ENCODE results near the gene RPGRIP1. TPM values are rescaled to one million over a fixed set of nuclear protein-coding genes. Genes with fewer than 3 reads are reported as not detected.

Gene RPGRIP1
- total and polyA plus RNA-seq, 2 donors (not counting 1 experiment from before 2014, with no cell fraction given): 0.22 to 0.86 TPM

DNA sequence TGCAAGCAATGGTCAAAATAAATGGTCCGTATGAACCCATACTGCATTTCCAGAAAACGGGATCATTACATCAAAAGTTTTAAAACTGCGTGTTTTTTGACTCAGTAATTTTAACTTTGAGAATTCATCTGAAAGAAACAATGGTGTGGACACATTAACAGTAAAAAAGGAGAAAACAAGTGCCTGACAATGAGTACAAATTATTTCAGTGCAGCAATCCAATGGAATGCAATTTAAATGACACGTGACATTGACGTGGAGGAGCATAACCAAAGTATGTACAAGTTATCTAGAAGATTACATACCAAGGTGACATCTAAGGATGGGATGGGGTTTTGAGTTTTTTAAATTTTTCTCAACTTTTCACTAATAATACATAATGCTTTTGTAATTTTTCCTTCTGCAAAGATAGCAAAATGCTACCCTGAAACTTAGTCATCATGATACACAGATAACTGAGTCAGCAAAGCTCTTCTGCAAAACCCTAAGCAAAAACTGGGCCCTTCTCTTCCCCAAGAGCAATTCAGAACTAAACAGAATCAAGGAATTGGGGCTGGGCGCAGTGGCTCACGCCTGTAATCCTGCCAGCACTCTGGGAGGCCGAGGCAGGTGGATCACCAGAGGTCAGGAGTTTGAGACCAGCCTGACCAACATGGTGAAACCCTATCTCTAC, 31.0 kb upstream of the RPGRIP1 start:
- H4K20me1 ChIP-seq (ENCODE audit: control insufficient read depth, insufficient read depth, low read length, poor library complexity, severe bottlenecking): peaks cover 72% of the 10 kb centered on the region
- 94% methylated on average over 5 of the region's 8 CpGs for WGBS (ENCODE audit: insufficient coverage)
- CTCF ChIA-PET: no interaction called here
- H3K4me3 ChIP-seq (ENCODE audit: control extremely low read depth in 1 of 5, extremely low read depth in 1 of 5, insufficient read depth in 1 of 5, low read depth in 2 of 5, low read length in 4 of 5): no peak overlapping the region
- peaks cover 100% of the 10 kb centered on the region for H3K79me2 ChIP-seq (ENCODE audit: control insufficient read depth, insufficient read depth, low read length)
- POLR2A ChIA-PET: no interaction called here
- Mint-ChIP-seq H3K4me1 (peaks cover 28% of the 10 kb centered on the region), H3K27me3 (no peaks in the 10 kb centered on the region), H3K27ac (no peak overlapping the region), H3K4me3 (no peak overlapping the region), H3K9me3 (ENCODE audit: insufficient read depth) (no peaks in the 10 kb centered on the region)
- H3K4me2 ChIP-seq (replicated peaks; ENCODE audit: low read depth, low read length, poor library complexity, severe bottlenecking): no peak overlapping the region
- no peaks in the 10 kb centered on the region for H3K27me3 ChIP-seq (replicated peaks in 1 of 4; ENCODE audit: control extremely low read depth in 1 of 4, control insufficient read depth in 3 of 4, insufficient read depth in 4 of 4, low read length in 3 of 4)
- intact Hi-C loops (cut with micrococcal nuclease): no loop called here
- no peak overlapping the region for H2AFZ ChIP-seq (ENCODE audit: insufficient read depth, low read depth, low read length, poor library complexity, severe bottlenecking)
- TF ChIP-seq, protein P1, sequence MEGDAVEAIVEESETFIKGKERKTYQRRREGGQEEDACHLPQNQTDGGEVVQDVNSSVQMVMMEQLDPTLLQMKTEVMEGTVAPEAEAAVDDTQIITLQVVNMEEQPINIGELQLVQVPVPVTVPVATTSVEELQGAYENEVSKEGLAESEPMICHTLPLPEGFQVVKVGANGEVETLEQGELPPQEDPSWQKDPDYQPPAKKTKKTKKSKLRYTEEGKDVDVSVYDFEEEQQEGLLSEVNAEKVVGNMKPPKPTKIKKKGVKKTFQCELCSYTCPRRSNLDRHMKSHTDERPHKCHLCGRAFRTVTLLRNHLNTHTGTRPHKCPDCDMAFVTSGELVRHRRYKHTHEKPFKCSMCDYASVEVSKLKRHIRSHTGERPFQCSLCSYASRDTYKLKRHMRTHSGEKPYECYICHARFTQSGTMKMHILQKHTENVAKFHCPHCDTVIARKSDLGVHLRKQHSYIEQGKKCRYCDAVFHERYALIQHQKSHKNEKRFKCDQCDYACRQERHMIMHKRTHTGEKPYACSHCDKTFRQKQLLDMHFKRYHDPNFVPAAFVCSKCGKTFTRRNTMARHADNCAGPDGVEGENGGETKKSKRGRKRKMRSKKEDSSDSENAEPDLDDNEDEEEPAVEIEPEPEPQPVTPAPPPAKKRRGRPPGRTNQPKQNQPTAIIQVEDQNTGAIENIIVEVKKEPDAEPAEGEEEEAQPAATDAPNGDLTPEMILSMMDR (IDR thresholded peaks at IDR 0.05): no peak
- TF ChIP-seq EZH2 (IDR thresholded peaks at IDR 0.05; ENCODE audit: borderline replicate concordance, insufficient read depth, low read depth, low read length, poor library complexity, severe bottlenecking): no peak
- no peak for DNase-seq
- no peak overlapping the region for H3K9ac ChIP-seq (ENCODE audit: low read length)
- peaks cover 7 to 61% of the 10 kb centered on the region in 2 experiments for H3K36me3 ChIP-seq (replicated peaks in 1 of 2; ENCODE audit: control extremely low read depth in 1 of 2, control insufficient read depth in 1 of 2, extremely low read depth in 1 of 2, insufficient read depth in 2 of 2, low read length in 1 of 2)
- H3K9me3 ChIP-seq (ENCODE audit: control extremely low read depth in 1 of 3, control insufficient read depth in 2 of 3, insufficient read depth in 1 of 3, low read length in 2 of 3): no peaks in the 10 kb centered on the region
- H3K4me1 ChIP-seq (ENCODE audit: control insufficient read depth in 2 of 2, insufficient read depth in 2 of 2, low read length in 2 of 2): no peaks in the 10 kb centered on the region
- peak overlapping the region in 1 of 2 donors; percentile 12 for H3K27ac ChIP-seq (ENCODE audit: low read length in 2 of 2)
- no peak for ATAC-seq (ENCODE audit: low read depth)

DNA sequence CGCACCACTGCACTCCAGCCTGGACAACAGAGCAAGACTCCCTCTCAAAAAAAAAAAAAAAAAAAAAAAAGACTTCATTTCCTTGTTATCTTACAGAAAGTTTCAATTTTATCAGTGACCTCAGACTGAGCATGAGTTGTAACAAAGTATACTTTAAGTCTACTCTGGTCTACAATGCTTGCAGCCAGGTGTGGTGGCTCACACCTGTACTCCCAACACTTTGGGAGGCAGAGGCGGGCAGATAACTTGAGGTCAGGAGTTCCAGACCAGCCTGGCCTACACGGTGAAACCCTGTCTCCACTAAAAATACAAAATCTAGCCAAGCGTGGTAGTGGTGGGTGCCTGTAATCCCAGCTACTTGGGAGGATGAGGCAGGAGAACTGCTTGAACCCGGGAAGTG, 28.7 kb upstream of the RPGRIP1 start:
- H3K4me3 Mint-ChIP-seq: no peak overlapping the region
- ATAC-seq (ENCODE audit: low read depth) (no peak), DNase-seq (no peak)
- Histone ChIP-seq H3K9ac (ENCODE audit: low read length) (no peak overlapping the region), H3K4me1 (ENCODE audit: control insufficient read depth in 2 of 2, insufficient read depth in 2 of 2, low read length in 2 of 2) (peaks cover 0 to 6% of the 10 kb centered on the region in 2 donors), H4K20me1 (ENCODE audit: control insufficient read depth, insufficient read depth, low read length, poor library complexity, severe bottlenecking) (peaks cover 77% of the 10 kb centered on the region), H3K4me2 (replicated peaks; ENCODE audit: low read depth, low read length, poor library complexity, severe bottlenecking) (no peak overlapping the region), H2AFZ (ENCODE audit: insufficient read depth, low read depth, low read length, poor library complexity, severe bottlenecking) (no peak overlapping the region), H3K4me3 (ENCODE audit: control extremely low read depth in 1 of 5, extremely low read depth in 1 of 5, insufficient read depth in 1 of 5, low read depth in 2 of 5, low read length in 4 of 5) (no peak overlapping the region), H3K9me3 (ENCODE audit: control extremely low read depth in 1 of 3, control insufficient read depth in 2 of 3, insufficient read depth in 1 of 3, low read length in 2 of 3) (no peaks in the 10 kb centered on the region), H3K79me2 (ENCODE audit: control insufficient read depth, insufficient read depth, low read length) (peaks cover 98% of the 10 kb centered on the region), H3K36me3 (replicated peaks in 1 of 2; ENCODE audit: control extremely low read depth in 1 of 2, control insufficient read depth in 1 of 2, extremely low read depth in 1 of 2, insufficient read depth in 2 of 2, low read length in 1 of 2) (peaks cover 7 to 56% of the 10 kb centered on the region in 2 experiments), H3K27ac (ENCODE audit: low read length in 2 of 2) (no peak overlapping the region), H3K27me3 (replicated peaks in 1 of 4; ENCODE audit: control extremely low read depth in 1 of 4, control insufficient read depth in 3 of 4, insufficient read depth in 4 of 4, low read length in 3 of 4) (no peaks in the 10 kb centered on the region)
- H3K4me1 Mint-ChIP-seq: peaks cover 39% of the 10 kb centered on the region
- no peak for TF ChIP-seq EZH2 (IDR thresholded peaks at IDR 0.05; ENCODE audit: borderline replicate concordance, insufficient read depth, low read depth, low read length, poor library complexity, severe bottlenecking)
- TF ChIP-seq, protein P1 (IDR thresholded peaks at IDR 0.05): no peak
- no peaks in the 10 kb centered on the region for H3K9me3 Mint-ChIP-seq (ENCODE audit: insufficient read depth)
- intact Hi-C loops (cut with micrococcal nuclease): no loop called here
- no peak overlapping the region for H3K27ac Mint-ChIP-seq
- no peaks in the 10 kb centered on the region for H3K27me3 Mint-ChIP-seq
- POLR2A ChIA-PET: no interaction called here
- WGBS (ENCODE audit: insufficient coverage): 86% methylated on average over 1 of the region's 5 CpGs
- CTCF ChIA-PET: no interaction called here
